ENCODE data around the gene FLNB.

Gene FLNB

GRCh38 chr3:58158442-58159153, 150.4 kb downstream of the FLNB start:
- no peak overlapping the region for H3K4me3 ChIP-seq (ENCODE audit: low read depth, low read length)

- H3K4me3 ChIP-seq (ENCODE audit: low read depth, low read length): no peak overlapping the region
These were observed 152.2 kb downstream of the FLNB start for GRCh38 chr3:58160399-58160798.

- no peak overlapping the region for H3K4me3 ChIP-seq (ENCODE audit: low read depth, low read length)
These were observed 153.5 kb downstream of the FLNB start for GRCh38 chr3:58161435-58162398.

GRCh38 chr3:58163234-58163633, 155.0 kb downstream of the FLNB start:
- no peak overlapping the region for H3K4me3 ChIP-seq (ENCODE audit: low read depth, low read length)

GRCh38 chr3:58164199-58164879, 156.1 kb downstream of the FLNB start:
- H3K4me3 ChIP-seq (ENCODE audit: low read depth, low read length): no peak overlapping the region

- H3K4me3 ChIP-seq (ENCODE audit: low read depth, low read length): no peak overlapping the region
These were observed 156.9 kb downstream of the FLNB start for GRCh38 chr3:58164906-58165821.

- no peak overlapping the region for H3K4me3 ChIP-seq (ENCODE audit: low read depth, low read length)
These were observed 159.5 kb downstream of the FLNB start for GRCh38 chr3:58167431-58168351.

- H3K4me3 ChIP-seq (ENCODE audit: low read depth, low read length): no peak overlapping the region
These were observed 160.3 kb downstream of the FLNB start for GRCh38 chr3:58168498-58168897.

GRCh38 chr3:58169371-58169770, 161.1 kb downstream of the FLNB start:
- no peak overlapping the region for H3K4me3 ChIP-seq (ENCODE audit: low read depth, low read length)

GRCh38 chr3:58170376-58170775, 162.2 kb downstream of the FLNB start:
- no peak overlapping the region for H3K4me3 ChIP-seq (ENCODE audit: low read depth, low read length)

GRCh38 chr3:58171126-58171525, 162.9 kb downstream of the FLNB start:
- no peak overlapping the region for H3K4me3 ChIP-seq (ENCODE audit: low read depth, low read length)

- H3K4me3 ChIP-seq (ENCODE audit: low read depth, low read length): no peak overlapping the region
These were observed 164.9 kb downstream of the FLNB start for GRCh38 chr3:58173029-58173668.

- H3K4me3 ChIP-seq (ENCODE audit: low read depth, low read length): no peak overlapping the region
These were observed 165.6 kb downstream of the FLNB start for GRCh38 chr3:58173669-58174398.

- H3K4me3 ChIP-seq (ENCODE audit: low read depth, low read length): no peak overlapping the region
These were observed 166.9 kb downstream of the FLNB start for GRCh38 chr3:58175187-58175436.

- H3K4me3 ChIP-seq (ENCODE audit: low read depth, low read length): no peak overlapping the region
These were observed 167.4 kb downstream of the FLNB start for GRCh38 chr3:58175437-58176184.

GRCh38 chr3:58176185-58176530, 167.9 kb downstream of the FLNB start:
- H3K4me3 ChIP-seq (ENCODE audit: low read depth, low read length): no peak overlapping the region

- no peak overlapping the region for H3K4me3 ChIP-seq (ENCODE audit: low read depth, low read length)
These were observed 168.7 kb downstream of the FLNB start for GRCh38 chr3:58176827-58177489.

Measured in iPS-11a (cell line).